WTC11 (cell line): ENCODE results near the gene SPAG9. TPM values are rescaled to one million over a fixed set of nuclear protein-coding genes. Genes with fewer than 3 reads are reported as not detected.

Experiments used
- ATAC-seq: fragments of 200-7000 bp; cut with Tn5 transposase; 2 replicates; pipeline ENCODE4 v1.10.0; 2021; ENCODE audit warnings: mild to moderate bottlenecking, moderate library complexity
- CTCF ChIA-PET: fragments of 300-600 bp; sonication (Branson Sonifier 250); formaldehyde crosslinking; loops from one replicate; lab custom pipeline; 2021; ENCODE audit warnings: antibody characterized with exemption; lab: Charles Lee
- POLR2A ChIA-PET: fragments of 350-600 bp; sonication (Branson Sonifier 250); formaldehyde crosslinking; loops from one replicate; lab custom pipeline; 2021; ENCODE audit warnings: antibody characterized with exemption; lab: Charles Lee
- DNase-seq: peaks from one replicate; pipeline ENCODE4 v3.0.0; 2021; ENCODE audit warnings: low spot score
- H3K27ac Mint-ChIP-seq: 2 replicates; pipeline ENCODE4 v1.8.0; 2021; ENCODE audit warnings: mixed read lengths
- H3K27me3 Mint-ChIP-seq: 2 replicates; pipeline ENCODE4 v1.8.0; 2021; ENCODE audit warnings: low read depth, mild to moderate bottlenecking, moderate library complexity, mixed read lengths
- H3K36me3 Mint-ChIP-seq: 2 replicates; pipeline ENCODE4 v1.8.0; 2021; ENCODE audit warnings: mixed read lengths
- H3K4me1 Mint-ChIP-seq: 2 replicates; pipeline ENCODE4 v1.8.0; 2022; ENCODE audit warnings: mixed read lengths
- H3K4me3 Mint-ChIP-seq: 2 replicates; pipeline ENCODE4 v1.8.0; 2021; ENCODE audit warnings: mild to moderate bottlenecking, moderate library complexity, mixed read lengths
- H3K9me3 Mint-ChIP-seq: 2 replicates; pipeline ENCODE4 v1.8.0; 2021; ENCODE audit warnings: mixed read lengths
- AFF4 ChIP-seq: sonication (generic); formaldehyde crosslinking; IDR thresholded peaks from 2 replicates; pipeline ENCODE4 v1.8.1; 2023; ENCODE audit warnings: mild to moderate bottlenecking, missing genetic modification reagents, borderline replicate concordance
- AR ChIP-seq: fragments of 250-450 bp; sonication (Bioruptor Pico); IDR thresholded peaks from 2 replicates; pipeline ENCODE4 v1.9.0; 2021; ENCODE audit warnings: mild to moderate bottlenecking
- E2F1 ChIP-seq: sonication (generic); formaldehyde crosslinking; IDR thresholded peaks from 2 replicates; pipeline ENCODE4 v1.8.0; 2022; ENCODE audit warnings: mild to moderate bottlenecking, missing genetic modification reagents
- HMGXB4 ChIP-seq: sonication (generic); formaldehyde crosslinking; IDR thresholded peaks from 2 replicates; pipeline ENCODE4 v1.8.1; 2023; ENCODE audit warnings: mild to moderate bottlenecking, moderate library complexity, missing genetic modification reagents
- IRF2 ChIP-seq: sonication (generic); formaldehyde crosslinking; IDR thresholded peaks from 2 replicates; pipeline ENCODE4 v1.8.0; 2022; ENCODE audit warnings: low read depth, missing genetic modification reagents, borderline replicate concordance
- JAZF1 ChIP-seq: fragments of 250-450 bp; sonication (Bioruptor Pico); IDR thresholded peaks from 2 replicates; pipeline ENCODE4 v1.9.0; 2021; ENCODE audit warnings: moderate library complexity, mild to moderate bottlenecking, inconsistent platforms
- NR2C2 ChIP-seq: sonication (generic); formaldehyde crosslinking; IDR thresholded peaks from 2 replicates; pipeline ENCODE4 v1.8.0; 2022; ENCODE audit warnings: mild to moderate bottlenecking, missing genetic modification reagents
- NR3C1 ChIP-seq: sonication (generic); formaldehyde crosslinking; conservative IDR thresholded peaks from 2 replicates; pipeline ENCODE4 v1.8.1; 2023; ENCODE audit warnings: low read depth, mild to moderate bottlenecking, missing genetic modification reagents
- RELA ChIP-seq: sonication (generic); formaldehyde crosslinking; IDR thresholded peaks from 2 replicates; pipeline ENCODE4 v1.8.1; 2022; ENCODE audit warnings: missing genetic modification reagents, mild to moderate bottlenecking, borderline replicate concordance
- RORB ChIP-seq: fragments of 250-450 bp; sonication (Bioruptor Pico); IDR thresholded peaks from 2 replicates; pipeline ENCODE4 v1.9.0; 2021; ENCODE audit warnings: mild to moderate bottlenecking
- SMAD4 ChIP-seq: sonication (generic); formaldehyde crosslinking; IDR thresholded peaks from 2 replicates; pipeline ENCODE4 v1.8.0; 2022; ENCODE audit warnings: mild to moderate bottlenecking, missing genetic modification reagents
- SOX15 ChIP-seq: fragments of 250-450 bp; sonication (Bioruptor Pico); IDR thresholded peaks from 2 replicates; pipeline ENCODE4 v1.9.0; 2021; ENCODE audit warnings: mild to moderate bottlenecking
- TCF7 ChIP-seq: sonication (generic); formaldehyde crosslinking; IDR thresholded peaks from 2 replicates; pipeline ENCODE4 v1.8.0; 2022; ENCODE audit warnings: mild to moderate bottlenecking, low read depth, missing genetic modification reagents, moderate library complexity
- USF1 ChIP-seq: sonication (generic); formaldehyde crosslinking; IDR thresholded peaks from 2 replicates; pipeline ENCODE4 v1.8.0; 2022; ENCODE audit warnings: mild to moderate bottlenecking, missing genetic modification reagents
- ZNF138 ChIP-seq: sonication (generic); formaldehyde crosslinking; conservative IDR thresholded peaks from 2 replicates; pipeline ENCODE4 v1.8.1; 2022; ENCODE audit warnings: mild to moderate bottlenecking, moderate library complexity, missing genetic modification reagents
- ZNF416 ChIP-seq: fragments of 250-450 bp; sonication (Bioruptor Pico); IDR thresholded peaks from 2 replicates; pipeline ENCODE4 v1.9.0; 2021; ENCODE audit warnings: mild to moderate bottlenecking, inconsistent platforms
- ZNF532 ChIP-seq: fragments of 250-450 bp; sonication (Bioruptor Pico); IDR thresholded peaks from 2 replicates; pipeline ENCODE4 v1.9.0; 2021; ENCODE audit warnings: mild to moderate bottlenecking, borderline replicate concordance
- ZSCAN18 ChIP-seq: fragments of 250-450 bp; sonication (Bioruptor Pico); IDR thresholded peaks from 2 replicates; pipeline ENCODE4 v2.1.2; 2022; ENCODE audit warnings: mild to moderate bottlenecking, moderate library complexity
- total RNA-seq: library from RNA; stranded (reverse); gene quantifications from 3 replicates; pipeline ENCODE4 v1.2.3, GENCODE V29; 2021

The SPAG9 gene
- total RNA-seq, 1 experiment from 2014 or later: 51.9 TPM

- no peak for DNase-seq
- Mint-ChIP-seq H3K9me3 (no peaks in the 10 kb centered on the region), H3K27me3 (no peaks in the 10 kb centered on the region), H3K36me3 (no peaks in the 10 kb centered on the region), H3K27ac (no peak overlapping the region), H3K4me1 (no peaks in the 10 kb centered on the region), H3K4me3 (no peak overlapping the region)
- no peak for ATAC-seq
- CTCF ChIA-PET: interaction anchor here (1.0 kb wide), 1 partner anchor 41 kb away, joined by 3 read pairs; no protein-coding TSS in a partner anchor
- POLR2A ChIA-PET: interaction anchor here (0.6 kb wide), 1 partner anchor 58 kb away, joined by 3 read pairs; no protein-coding TSS in a partner anchor
- TF ChIP-seq NR2C2 (CRISPR knock-in tag): no peak
- TF ChIP-seq ZNF532: no peak
- TF ChIP-seq USF1 (CRISPR knock-in tag): no peak
- TF ChIP-seq NR3C1 (CRISPR knock-in tag): no peak
- no peak for TF ChIP-seq HMGXB4 (CRISPR knock-in tag)
- no peak for TF ChIP-seq RORB (CRISPR knock-in tag)
These were observed 22.8 kb downstream of the SPAG9 start for GRCh38 chr17:51097708-51098446.

GRCh38 chr17:51091635-51092034 lies 29.0 kb downstream of the SPAG9 start:
- Mint-ChIP-seq H3K9me3 (no peaks in the 10 kb centered on the region), H3K27ac (0 out of 2 replicates have a peak overlapping the region, but pooled peaks have one; percentile 0), H3K27me3 (no peaks in the 10 kb centered on the region), H3K4me1 (no peaks in the 10 kb centered on the region), H3K36me3 (no peaks in the 10 kb centered on the region), H3K4me3 (no peak overlapping the region)
- ChIA-PET POLR2A (interaction anchor here (0.7 kb wide), 1 partner anchor 200 kb away, joined by 3 read pairs; no protein-coding TSS in a partner anchor), CTCF (no interaction called here)
- DNase-seq: no peak
- no peak for ATAC-seq
- TF ChIP-seq ZNF138 (CRISPR knock-in tag) (no peak), SMAD4 (CRISPR knock-in tag) (no peak), RELA (CRISPR knock-in tag) (no peak), AFF4 (CRISPR knock-in tag) (no peak), AR (CRISPR knock-in tag) (no peak), TCF7 (CRISPR knock-in tag) (no peak), IRF2 (CRISPR knock-in tag) (no peak), ZSCAN18 (CRISPR knock-in tag) (no peak), ZNF416 (CRISPR knock-in tag) (no peak), SOX15 (CRISPR knock-in tag) (no peak), JAZF1 (CRISPR knock-in tag) (no peak), E2F1 (no peak)
